Endothelial cell of umbilical vein (primary cell): ENCODE results near the gene HSPA9. TPM values are rescaled to one million over a fixed set of nuclear protein-coding genes. Genes with fewer than 3 reads are reported as not detected.

Experiments used
- BruUV-seq: library from RNA; stranded (reverse); fragments of 400-500 nt; replicated peaks from 2 replicates; lab custom pipeline; 2021; lab: Mats Ljungman, UMichigan
- CTCF ChIA-PET: fragments of 300-600, 350-600 bp; sonication (Branson Sonifier 250); formaldehyde crosslinking; loops from one replicate; lab custom pipeline; 2021; ENCODE audit warnings: antibody characterized with exemption, inconsistent platforms; lab: Charles Lee
- POLR2A ChIA-PET: fragments of 300-600, 350-600 bp; sonication (Branson Sonifier 250); formaldehyde crosslinking; loops from one replicate; lab custom pipeline; 2021; ENCODE audit warnings: antibody characterized with exemption, inconsistent platforms; lab: Charles Lee
- DNase-seq: peaks from one replicate; pipeline ENCODE4 v3.0.0-alpha.2; 2011; ENCODE audit warnings: low read depth, low spot score
- FAIRE-seq: peaks from 2 replicates; lab custom pipeline; 2011; peaks lifted over from hg19 to GRCh38; lab: Jason Lieb, UNC
- H2AFZ ChIP-seq: 2 replicates; pipeline ENCODE4 v1.6.0; 2012; ENCODE audit warnings: low read depth, low read length, control low read depth, inconsistent platforms
- H3K27ac ChIP-seq: 2 replicates; pipeline ENCODE4 v1.5.1; 2011; ENCODE audit warnings: low read depth, mild to moderate bottlenecking, control low read depth, low read length, moderate library complexity; ENCODE audit not compliant: insufficient read depth
- H3K27me3 ChIP-seq, 2 experiments: 2 replicates each; pipeline versions ENCODE4 v1.6.0 to v1.6.1; 2011; ENCODE audit warnings: low read length in 2 of 2, mixed read lengths in 1 of 2; ENCODE audit not compliant: control insufficient read depth in 2 of 2, insufficient read depth in 2 of 2
- H3K36me3 ChIP-seq, 2 experiments: 2 replicates in 1 of 2; 3 replicates in 1 of 2; pipeline ENCODE4 v1.5.1; 2011; ENCODE audit warnings: low read length in 2 of 2, mild to moderate bottlenecking in 1 of 2, moderate library complexity in 1 of 2; ENCODE audit not compliant: control insufficient read depth in 2 of 2, insufficient read depth in 2 of 2; ENCODE audit errors: extremely low read depth in 1 of 2
- H3K4me1 ChIP-seq: 3 replicates; pipeline ENCODE4 v1.5.1; 2011; ENCODE audit warnings: mild to moderate bottlenecking, low read length; ENCODE audit not compliant: control insufficient read depth, insufficient read depth; ENCODE audit errors: extremely low read depth
- H3K4me2 ChIP-seq: 2 replicates; pipeline ENCODE4 v1.6.1; 2011; ENCODE audit warnings: low read length, control low read depth, mixed read lengths; ENCODE audit not compliant: insufficient read depth
- H3K4me3 ChIP-seq, 3 experiments: fragments of 200-600 bp in 1 of 3; sonication (generic), shearing (Covaris generic) in 1 of 3; replicated peaks in 1 of 3; 2 replicates each; pipeline ENCODE4 v1.5.1; 2011 to 2016; ENCODE audit warnings: control low read depth in 3 of 3, low read length in 3 of 3, mild to moderate bottlenecking in 2 of 3, inconsistent platforms in 1 of 3, low read depth in 1 of 3, moderate library complexity in 1 of 3; ENCODE audit not compliant: insufficient read depth in 1 of 3
- H3K79me2 ChIP-seq: 2 replicates; pipeline ENCODE4 v1.6.0; 2012; ENCODE audit warnings: low read length, inconsistent platforms; ENCODE audit not compliant: control insufficient read depth, insufficient read depth
- H3K9ac ChIP-seq: replicated peaks from 2 replicates; pipeline ENCODE3; 2011; ENCODE audit warnings: low read length, control low read depth; ENCODE audit not compliant: insufficient read depth; ENCODE audit errors: extremely low read depth
- H3K9me1 ChIP-seq: replicated peaks from 3 replicates; pipeline ENCODE4 v1.6.0; 2011; ENCODE audit warnings: mild to moderate bottlenecking, low read length; ENCODE audit not compliant: control insufficient read depth, insufficient read depth; ENCODE audit errors: extremely low read depth
- H3K9me3 ChIP-seq: replicated peaks from 2 replicates; pipeline ENCODE4 v1.5.1; 2012; ENCODE audit warnings: low read length, inconsistent platforms; ENCODE audit not compliant: control insufficient read depth, insufficient read depth
- H4K20me1 ChIP-seq: replicated peaks from 2 replicates; pipeline ENCODE3; 2011; ENCODE audit warnings: mild to moderate bottlenecking, low read length; ENCODE audit not compliant: control insufficient read depth, insufficient read depth; ENCODE audit errors: extremely low read depth
- EZH2 ChIP-seq: IDR thresholded peaks from 2 replicates; pipeline ENCODE4 v1.6.1; 2012; ENCODE audit warnings: borderline replicate concordance, low read depth, mild to moderate bottlenecking, moderate library complexity, low read length, inconsistent platforms; ENCODE audit not compliant: severe bottlenecking
- FOS ChIP-seq: IDR thresholded peaks from 2 replicates; pipeline ENCODE4 v1.6.1; 2011; ENCODE audit warnings: mild to moderate bottlenecking, low read length, moderate library complexity, borderline replicate concordance; ENCODE audit not compliant: insufficient read depth
- JUN ChIP-seq: IDR thresholded peaks from 2 replicates; pipeline ENCODE4 v1.6.1; 2011; ENCODE audit warnings: borderline replicate concordance, low read depth; ENCODE audit not compliant: insufficient read length, insufficient read depth
- MAX ChIP-seq: IDR thresholded peaks from 2 replicates; pipeline ENCODE4 v1.6.1; 2011; ENCODE audit not compliant: insufficient read depth, insufficient read length
- MYC ChIP-seq: IDR thresholded peaks from one replicate; pipeline ENCODE4 v1.6.1; 2011; ENCODE audit warnings: mild to moderate bottlenecking, low read depth, low read length
- POLR2A ChIP-seq: IDR thresholded peaks from 2 replicates; pipeline ENCODE4 v1.6.1; 2012; ENCODE audit warnings: low read depth, mild to moderate bottlenecking, control low read depth, low read length
- POLR2AphosphoS5 ChIP-seq: IDR thresholded peaks from 2 replicates; pipeline ENCODE4 v1.6.1; 2012; ENCODE audit warnings: low read depth, mild to moderate bottlenecking, control low read depth, low read length, moderate library complexity; ENCODE audit not compliant: insufficient read depth
- dilution Hi-C: fragments of 300-500 bp; cut with MboI; formaldehyde crosslinking; loops from one replicate; pipeline ENCODE4 v1.15.0; 2019; ENCODE audit warnings: low sequenced_read_pairs; ENCODE audit not compliant: extremely low pct_ligation_motif_present
- intact Hi-C: fragments of 100-400 bp; cut with micrococcal nuclease; formaldehyde crosslinking; loops from one replicate; pipeline ENCODE4 v1.10.0; 2022
- polyA plus RNA-seq, 4 experiments: library from polyadenylated mRNA; depleted of rRNA in 3 of 4; stranded (reverse) in 3 of 4; unstranded in 1 of 4; fragments of >200 nt; gene quantifications; 2 replicates each; pipeline versions ENCODE4 v1.2.1 to v1.2.3, GENCODE V29; 2011 to 2012; ENCODE audit warnings: missing spikeins in 1 of 4
- total RNA-seq: library from RNA; stranded (reverse); gene quantifications from 2 replicates; pipeline ENCODE4 v1.2.3, GENCODE V29; 2021
- TF ChIP-seq, protein P1 (sequence below), 2 donors: IDR thresholded peaks; 1 replicate in 1 of 2; 2 replicates in 1 of 2; pipeline ENCODE4 v1.5.1; 2011; ENCODE audit warnings: low read length in 2 of 2, mild to moderate bottlenecking in 2 of 2, moderate library complexity in 2 of 2, control low read depth in 1 of 2, inconsistent platforms in 1 of 2, low read depth in 1 of 2; ENCODE audit not compliant: insufficient read depth in 1 of 2; ENCODE audit errors: extremely low read depth in 1 of 2

HSPA9 gene
- total and polyA plus RNA-seq, 2 donors (not counting 3 experiments of a cell fraction or from before 2014, with no cell fraction given), result 99.6 to 192 TPM

- dilution Hi-C loops (no loop called here), intact Hi-C loops (loop anchor here (2.0 kb wide), 1 partner anchor 32 kb away; no protein-coding TSS in a partner anchor)
- Histone ChIP-seq H3K9me3 (no peaks in the 10 kb centered on the region), H3K9ac (peak overlapping the region; percentile 5), H4K20me1 (no peaks in the 10 kb centered on the region), H3K79me2 (no peaks in the 10 kb centered on the region), H3K4me3 (peak overlapping the region in 2 of 3 experiments; percentile 20 to 24), H3K27me3 (peaks cover 3 to 8% of the 10 kb centered on the region in 2 experiments), H3K4me1 (peaks cover 14% of the 10 kb centered on the region), H3K9me1 (no peaks in the 10 kb centered on the region), H3K36me3 (no peaks in the 10 kb centered on the region), H3K4me2 (peak overlapping the region; percentile 76), H3K27ac (no peak overlapping the region), H2AFZ (peak overlapping the region; percentile 60)
- no peak for DNase-seq
- FAIRE-seq, result no peak
- BruUV-seq, result no TSS peak
- POLR2A ChIA-PET, result interaction anchor here (0.9 kb wide), 1 partner anchor 35 kb away, joined by 5 read pairs; the partner anchor contains the start of gene HSPA9
- no peak for TF ChIP-seq FOS
- TF ChIP-seq POLR2A, result no peak
- TF ChIP-seq MYC, result no peak
- TF ChIP-seq POLR2AphosphoS5, result no peak
- no peak for TF ChIP-seq JUN
- no peak for TF ChIP-seq EZH2
- no peak for TF ChIP-seq MAX
- TF ChIP-seq, protein P1, sequence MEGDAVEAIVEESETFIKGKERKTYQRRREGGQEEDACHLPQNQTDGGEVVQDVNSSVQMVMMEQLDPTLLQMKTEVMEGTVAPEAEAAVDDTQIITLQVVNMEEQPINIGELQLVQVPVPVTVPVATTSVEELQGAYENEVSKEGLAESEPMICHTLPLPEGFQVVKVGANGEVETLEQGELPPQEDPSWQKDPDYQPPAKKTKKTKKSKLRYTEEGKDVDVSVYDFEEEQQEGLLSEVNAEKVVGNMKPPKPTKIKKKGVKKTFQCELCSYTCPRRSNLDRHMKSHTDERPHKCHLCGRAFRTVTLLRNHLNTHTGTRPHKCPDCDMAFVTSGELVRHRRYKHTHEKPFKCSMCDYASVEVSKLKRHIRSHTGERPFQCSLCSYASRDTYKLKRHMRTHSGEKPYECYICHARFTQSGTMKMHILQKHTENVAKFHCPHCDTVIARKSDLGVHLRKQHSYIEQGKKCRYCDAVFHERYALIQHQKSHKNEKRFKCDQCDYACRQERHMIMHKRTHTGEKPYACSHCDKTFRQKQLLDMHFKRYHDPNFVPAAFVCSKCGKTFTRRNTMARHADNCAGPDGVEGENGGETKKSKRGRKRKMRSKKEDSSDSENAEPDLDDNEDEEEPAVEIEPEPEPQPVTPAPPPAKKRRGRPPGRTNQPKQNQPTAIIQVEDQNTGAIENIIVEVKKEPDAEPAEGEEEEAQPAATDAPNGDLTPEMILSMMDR (IDR thresholded peaks at IDR 0.05; ENCODE audit: extremely low read depth in 1 of 2, insufficient read depth in 1 of 2, low read depth in 1 of 2, low read length in 2 of 2), result no peak
- CTCF ChIA-PET, result interaction anchor here (0.6 to 1.4 kb wide), 5 partner anchors 11 to 32 kb away, joined by 3 to 10 read pairs (median 3); no protein-coding TSS in a partner anchor
Measured at GRCh38 chr5:138610918-138611677, 35.9 kb upstream of the HSPA9 start.
